AG08396 (cell line): Measurements from ENCODE around the gene ESR2.
"Not testable (repeated sequence)": the region's sequence is repeated elsewhere in the genome, so short reads cannot be mapped to it uniquely, and the experiment has no call there.

Source experiments
- DNase-seq: peaks from one replicate; pipeline ENCODE4 v3.0.0; 2012; ENCODE audit warnings: low spot score, mixed read lengths

ESR2 gene

GRCh38 chr14:64037869-64038745 lies 256.1 kb downstream of the ESR2 start:
- DNase-seq = not testable (repeated sequence)

GRCh38 chr14:64035143-64035542 lies 259.0 kb downstream of the ESR2 start:
- DNase-seq = peak; percentile 70
